GM21825 (cell line): ENCODE results near the gene ARHGEF40.

Source experiments
- ATAC-seq: cut with Tn5 transposase; IDR thresholded peaks from one replicate; pipeline ENCODE4 v1.9.1; 2021; ENCODE audit warnings: mild to moderate bottlenecking, moderate library complexity; ENCODE audit not compliant: unreplicated experiment

The ARHGEF40 gene

GRCh38 chr14:21058903-21059302 lies 11.2 kb upstream of the ARHGEF40 start:
- no peak for ATAC-seq

GRCh38 chr14:21059842-21060613 lies 10.1 kb upstream of the ARHGEF40 start:
- ATAC-seq, result no peak

GRCh38 chr14:21060614-21061346 lies 9.3 kb upstream of the ARHGEF40 start:
- no peak for ATAC-seq

GRCh38 chr14:21061347-21061668 lies 8.8 kb upstream of the ARHGEF40 start:
- no peak for ATAC-seq

GRCh38 chr14:21063479-21063878 lies 6.6 kb upstream of the ARHGEF40 start:
- ATAC-seq, result no peak

- ATAC-seq, result no peak
Measured at GRCh38 chr14:21066882-21067502, 3.1 kb upstream of the ARHGEF40 start.

- no peak for ATAC-seq
Measured at GRCh38 chr14:21068521-21069387, 1.4 kb upstream of the ARHGEF40 start.

GRCh38 chr14:21069388-21070082 lies 569 bp upstream of the ARHGEF40 start:
- ATAC-seq, result no peak

- ATAC-seq, result peak; percentile 10
Measured at GRCh38 chr14:21070610-21071224, 613 bp downstream of the ARHGEF40 start.

GRCh38 chr14:21071225-21072030 lies 1.3 kb downstream of the ARHGEF40 start:
- peak; percentile 81 for ATAC-seq

- no peak for ATAC-seq
Measured at GRCh38 chr14:21072031-21072473, 1.9 kb downstream of the ARHGEF40 start.

GRCh38 chr14:21072781-21073339 lies 2.8 kb downstream of the ARHGEF40 start:
- no peak for ATAC-seq

GRCh38 chr14:21073921-21074320 lies 3.8 kb downstream of the ARHGEF40 start:
- no peak for ATAC-seq

- no peak for ATAC-seq
Measured at GRCh38 chr14:21074398-21075272, 4.5 kb downstream of the ARHGEF40 start.

GRCh38 chr14:21075719-21076437 lies 5.8 kb downstream of the ARHGEF40 start:
- ATAC-seq, result no peak

GRCh38 chr14:21077672-21078071 lies 7.6 kb downstream of the ARHGEF40 start:
- ATAC-seq, result no peak

- ATAC-seq, result no peak
Measured at GRCh38 chr14:21078287-21078686, 8.2 kb downstream of the ARHGEF40 start.
